ENCODE data around the gene SIGMAR1.

DNA sequence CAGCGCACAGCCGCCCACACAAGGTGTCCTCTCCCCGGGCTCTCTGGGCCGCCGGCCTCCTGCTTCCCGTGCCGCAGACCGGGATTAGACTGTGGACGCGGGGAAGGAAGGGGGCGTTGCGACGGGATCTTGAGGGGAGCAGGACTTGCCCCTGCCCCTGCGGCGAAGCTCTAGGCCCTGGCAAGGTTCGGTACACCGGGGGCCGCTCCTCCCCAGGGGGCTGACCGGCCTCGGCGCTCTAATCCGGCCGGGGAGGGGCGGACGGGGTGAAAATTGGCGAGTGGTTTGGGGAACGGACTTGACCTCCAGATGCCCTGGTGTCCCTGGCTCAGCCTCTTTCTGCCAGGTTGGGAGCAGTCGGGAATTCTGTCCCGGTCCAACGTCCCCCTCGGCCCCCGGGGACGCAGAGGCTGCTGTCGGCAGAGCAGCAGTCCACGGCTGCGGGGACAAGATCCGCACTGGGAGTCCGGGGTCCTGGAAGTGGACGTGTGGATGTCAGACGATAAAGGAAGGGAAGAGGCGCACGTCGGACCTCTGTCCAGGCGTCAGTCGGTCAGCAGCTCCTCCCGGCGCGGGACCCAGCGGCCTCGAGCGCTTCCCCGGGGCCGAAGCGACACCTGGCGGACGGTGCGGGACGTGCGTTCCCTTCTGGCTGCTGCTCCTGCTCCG lies 46.2 kb downstream of the SIGMAR1 start:
- no peak for TF ChIP-seq TAF1 (IDR thresholded peaks at IDR 0.05; ENCODE audit: borderline replicate concordance, low read depth, low read length)
- no peak for TF ChIP-seq POLR2A (IDR thresholded peaks at IDR 0.05; ENCODE audit: low read depth, low read length)
